Gastrocnemius medialis (tissue), 4 donors: ENCODE measurements around the gene ACTL9. TPM values are rescaled to one million over a fixed set of nuclear protein-coding genes. Genes with fewer than 3 reads are reported as not detected.
A peak's percentile ranks its signal among the peaks of the same experiment; 100 is the strongest.

Experiments used
- ATAC-seq, 2 donors: fragments of 150-250 bp; one replicate each; pipeline ENCODE4 v1.9.1; 2016
- DNase-seq, 2 donors: peaks; one replicate each; pipeline ENCODE4 v3.0.0-alpha.2; 2019
- H3K27ac ChIP-seq, 4 donors: fragments of 200-600 bp; sonication (generic); 1 replicate in 1 of 4; 2 replicates in 3 of 4; pipeline ENCODE4 v1.5.1; 2016 to 2018; ENCODE audit warnings: mild to moderate bottlenecking in 2 of 4, moderate library complexity in 1 of 4
- H3K27me3 ChIP-seq, 3 donors: fragments of 200-600 bp; sonication (generic) in 2 of 3; 1 replicate in 1 of 3; 2 replicates in 2 of 3; pipeline versions ENCODE4 v1.5.1 to v1.6.0; 2016 to 2019; ENCODE audit warnings: mild to moderate bottlenecking in 1 of 3, moderate library complexity in 1 of 3
- H3K36me3 ChIP-seq, 2 donors: fragments of 200-600 bp; sonication (generic) in 1 of 2; one replicate each; pipeline ENCODE4 v1.5.1; 2017 to 2018
- H3K4me1 ChIP-seq, 2 donors: fragments of 200-600 bp; sonication (generic) in 1 of 2; one replicate each; pipeline ENCODE4 v1.5.1; 2016 to 2017; ENCODE audit warnings: mild to moderate bottlenecking in 2 of 2
- H3K4me3 ChIP-seq, 4 donors: fragments of 200-600 bp; sonication (generic) in 3 of 4; 1 replicate in 1 of 4; 2 replicates in 3 of 4; pipeline ENCODE4 v1.5.1; 2016 to 2019; ENCODE audit warnings: mild to moderate bottlenecking in 2 of 4
- H3K9me3 ChIP-seq, 3 donors: fragments of 200-600 bp; sonication (generic) in 2 of 3; 1 replicate in 1 of 3; 2 replicates in 2 of 3; pipeline ENCODE4 v1.5.1; 2016 to 2019
- CTCF ChIP-seq, 5 experiments: fragments of 450-650 bp in 3 of 5; fragments of 200-600 bp in 2 of 5; sonication (generic) in 2 of 5; IDR thresholded peaks in 4 of 5; conservative IDR thresholded peaks in 1 of 5; 1 replicate in 4 of 5; 2 replicates in 1 of 5; pipeline ENCODE4 v1.5.1; 2016 to 2019; ENCODE audit warnings: antibody characterized with exemption in 5 of 5, mild to moderate bottlenecking in 3 of 5, moderate library complexity in 3 of 5
- POLR2A ChIP-seq, 2 donors: fragments of 450-650 bp; IDR thresholded peaks; one replicate each; pipeline ENCODE4 v1.6.1; 2017; ENCODE audit warnings: antibody characterized with exemption in 2 of 2, mild to moderate bottlenecking in 2 of 2, moderate library complexity in 2 of 2
- in situ Hi-C, 4 donors: fragments of 200-750 bp; cut with MboI; loops; one replicate each; pipeline versions ENCODE4 v1.15.0 to v1.8.0; 2017; ENCODE audit warnings: low sequenced_read_pairs in 4 of 4
- intact Hi-C: fragments of 100-400 bp; cut with DNase I; formaldehyde crosslinking; loops from one replicate; pipeline ENCODE4 v1.15.1; 2023; ENCODE audit warnings: low total_unique reads
- total RNA-seq, 4 donors: library from RNA; depleted of rRNA; stranded (reverse); fragments of >200 nt; gene quantifications; one replicate each; pipeline versions ENCODE4 v1.1.0 to v1.2.3, GENCODE V29; 2016

Gene ACTL9
- total RNA-seq, 4 donors from 2014 or later: not detected

GRCh38 chr19:8655340-8655709 is 43.3 kb downstream of the ACTL9 start:
- H3K27me3 ChIP-seq: no peaks in the 10 kb centered on the region
- DNase-seq: no peak
- in situ Hi-C loops: loop anchor here in 2 of 4 donors (10.0 to 25.0 kb wide), 2 partner anchors 429 to 432 kb away; partner anchors contain the start of gene OR1M1 (in 2 of the 2)

GRCh38 chr19:8654591-8655339 is 43.8 kb downstream of the ACTL9 start:
- Histone ChIP-seq H3K27ac (no peak overlapping the region), H3K4me1 (no peaks in the 10 kb centered on the region), H3K36me3 (no peaks in the 10 kb centered on the region), H3K27me3 (no peaks in the 10 kb centered on the region), H3K9me3 (no peaks in the 10 kb centered on the region), H3K4me3 (no peak overlapping the region)
- intact Hi-C loops: no loop called here
- in situ Hi-C loops: loop anchor here in 2 of 4 donors (10.0 to 25.0 kb wide), 2 partner anchors 430 to 433 kb away; partner anchors contain the start of gene OR1M1 (in 2 of the 2)
- ATAC-seq (no peak), DNase-seq (no peak)
- TF ChIP-seq POLR2A (IDR thresholded peaks at IDR 0.05) (no peak), CTCF (IDR thresholded peaks at IDR 0.05 in 4 of 5, conservative IDR thresholded peaks at IDR 0.05 in 1 of 5) (peak in 4 of 5 experiments; percentile 50 to 87 (median 72))

More at GRCh38 chr19:8655340-8655709, 43.3 kb downstream of the ACTL9 start:
- no peak overlapping the region for H3K4me3 ChIP-seq
- H3K36me3 ChIP-seq: no peaks in the 10 kb centered on the region
- intact Hi-C loops: no loop called here
- TF ChIP-seq POLR2A (IDR thresholded peaks at IDR 0.05): no peak
- no peak for TF ChIP-seq CTCF (IDR thresholded peaks at IDR 0.05 in 4 of 5, conservative IDR thresholded peaks at IDR 0.05 in 1 of 5)
- no peak overlapping the region for H3K27ac ChIP-seq
- no peaks in the 10 kb centered on the region for H3K9me3 ChIP-seq
- no peaks in the 10 kb centered on the region for H3K4me1 ChIP-seq
- no peak for ATAC-seq

- no peaks in the 10 kb centered on the region for H3K27me3 ChIP-seq
- no peak overlapping the region for H3K27ac ChIP-seq
- no peak for ATAC-seq
- DNase-seq: no peak
- intact Hi-C loops: loop anchor here (10.0 kb wide), 1 partner anchor 63 kb away; no protein-coding TSS in a partner anchor
- no peak overlapping the region for H3K4me3 ChIP-seq
- H3K4me1 ChIP-seq: no peaks in the 10 kb centered on the region
- TF ChIP-seq CTCF (IDR thresholded peaks at IDR 0.05 in 4 of 5, conservative IDR thresholded peaks at IDR 0.05 in 1 of 5): no peak
- no peak for TF ChIP-seq POLR2A (IDR thresholded peaks at IDR 0.05)
- H3K9me3 ChIP-seq: no peaks in the 10 kb centered on the region
- in situ Hi-C loops: no loop called here
- no peaks in the 10 kb centered on the region for H3K36me3 ChIP-seq
Observed at GRCh38 chr19:8648240-8648639, 50.4 kb downstream of the ACTL9 start.

Other genes with a start within 250 kb of the ACTL9 start
- under 1 TPM in 2 of 4 donors, not detected in 2; 0.16 to 0.27 TPM for gene PRAM1, start 196.2 kb downstream of the ACTL9 start, total RNA-seq
- 10 to 100 TPM in 1 of 4 donors, 1 to 10 TPM in 3; 4.7 to 13.3 (median 6.9) TPM for gene ZNF414, start 184.6 kb downstream of the ACTL9 start, total RNA-seq
- gene MYO1F, start 121.4 kb downstream of the ACTL9 start, total RNA-seq: 1 to 10 TPM in 3 of 4 donors, under 1 TPM in 1; 0.24 to 4.0 (median 1.8) TPM
- 1 to 10 TPM; 2.2 to 7.7 (median 3.6) TPM for gene ADAMTS10, start 88.1 kb downstream of the ACTL9 start, total RNA-seq
- gene NFILZ, start 68.2 kb downstream of the ACTL9 start, total RNA-seq: not detected
- not detected for gene OR2Z1, start 22.8 kb upstream of the ACTL9 start, total RNA-seq
- gene ZNF558, start 133.5 kb upstream of the ACTL9 start, total RNA-seq: 10 to 100 TPM; 14.4 to 24.5 (median 18.6) TPM
- gene MBD3L1, start 133.6 kb upstream of the ACTL9 start, total RNA-seq: not detected